Neural progenitor cell (in vitro differentiated cells): ENCODE data around the gene MAGEB3.

Experiments used
- EZH2phosphoT487 ChIP-seq: fragments of 200-600 bp; sonication (generic); IDR thresholded peaks from 2 replicates; pipeline ENCODE4 v1.6.1; 2017; ENCODE audit warnings: antibody characterized with exemption
- TF ChIP-seq, protein P1 (sequence below): fragments of 200-600 bp; sonication (generic); IDR thresholded peaks from 2 replicates; pipeline ENCODE4 v1.5.1; 2017; ENCODE audit warnings: antibody characterized with exemption, mild to moderate bottlenecking

DNA sequence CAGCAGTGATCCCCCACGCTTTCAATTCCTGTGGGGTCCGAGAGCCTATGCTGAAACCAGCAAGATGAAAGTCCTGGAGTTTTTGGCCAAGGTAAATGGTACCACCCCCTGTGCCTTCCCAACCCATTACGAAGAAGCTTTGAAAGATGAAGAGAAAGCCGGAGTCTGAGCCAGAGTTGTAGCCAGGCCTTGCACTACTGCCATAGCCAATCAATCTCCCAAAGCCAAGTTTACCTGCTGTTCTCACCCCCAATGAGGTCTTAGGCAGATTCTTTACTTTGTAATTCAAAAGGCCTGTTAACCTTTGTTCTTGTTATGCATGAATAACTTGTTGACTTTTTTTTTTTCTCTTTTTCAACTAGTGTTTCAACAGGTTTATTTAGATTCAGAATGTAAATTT is 11.1 kb upstream of the MAGEB3 start:
- TF ChIP-seq, protein P1, sequence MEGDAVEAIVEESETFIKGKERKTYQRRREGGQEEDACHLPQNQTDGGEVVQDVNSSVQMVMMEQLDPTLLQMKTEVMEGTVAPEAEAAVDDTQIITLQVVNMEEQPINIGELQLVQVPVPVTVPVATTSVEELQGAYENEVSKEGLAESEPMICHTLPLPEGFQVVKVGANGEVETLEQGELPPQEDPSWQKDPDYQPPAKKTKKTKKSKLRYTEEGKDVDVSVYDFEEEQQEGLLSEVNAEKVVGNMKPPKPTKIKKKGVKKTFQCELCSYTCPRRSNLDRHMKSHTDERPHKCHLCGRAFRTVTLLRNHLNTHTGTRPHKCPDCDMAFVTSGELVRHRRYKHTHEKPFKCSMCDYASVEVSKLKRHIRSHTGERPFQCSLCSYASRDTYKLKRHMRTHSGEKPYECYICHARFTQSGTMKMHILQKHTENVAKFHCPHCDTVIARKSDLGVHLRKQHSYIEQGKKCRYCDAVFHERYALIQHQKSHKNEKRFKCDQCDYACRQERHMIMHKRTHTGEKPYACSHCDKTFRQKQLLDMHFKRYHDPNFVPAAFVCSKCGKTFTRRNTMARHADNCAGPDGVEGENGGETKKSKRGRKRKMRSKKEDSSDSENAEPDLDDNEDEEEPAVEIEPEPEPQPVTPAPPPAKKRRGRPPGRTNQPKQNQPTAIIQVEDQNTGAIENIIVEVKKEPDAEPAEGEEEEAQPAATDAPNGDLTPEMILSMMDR: no peak
- TF ChIP-seq EZH2phosphoT487: no peak
